Parathyroid adenoma (tissue), 2 donors: ENCODE data around the gene UTF1.

Source experiments
- H2AFZ ChIP-seq: fragments of 300-600 bp; sonication (generic); one replicate; pipeline ENCODE4 v1.7.0; 2017; ENCODE audit warnings: antibody characterized with exemption, mild to moderate bottlenecking
- H3K27ac ChIP-seq: fragments of 300-600 bp; sonication (generic); one replicate; pipeline ENCODE4 v1.7.0; 2017
- H3K27me3 ChIP-seq: fragments of 300-600 bp; sonication (generic); one replicate; pipeline ENCODE4 v1.7.0; 2017; ENCODE audit warnings: low read length; ENCODE audit not compliant: control insufficient read depth, insufficient read depth
- H3K36me3 ChIP-seq: fragments of 300-600 bp; sonication (generic); one replicate; pipeline ENCODE4 v1.7.0; 2017; ENCODE audit warnings: low read length; ENCODE audit not compliant: control insufficient read depth, insufficient read depth
- H3K4me1 ChIP-seq: fragments of 300-600 bp; sonication (generic); one replicate; pipeline ENCODE4 v1.7.0; 2017; ENCODE audit warnings: control low read depth
- H3K4me2 ChIP-seq: fragments of 300-600 bp; sonication (generic); one replicate; pipeline ENCODE4 v1.7.0; 2017; ENCODE audit warnings: low read length
- H3K4me3 ChIP-seq: fragments of 300-600 bp; sonication (generic); one replicate; pipeline ENCODE4 v1.7.0; 2017; ENCODE audit warnings: low read depth, low read length
- H3K79me2 ChIP-seq: fragments of 300-600 bp; sonication (generic); one replicate; pipeline ENCODE4 v1.7.0; 2017; ENCODE audit warnings: control low read depth
- H3K9ac ChIP-seq: fragments of 300-600 bp; sonication (generic); one replicate; pipeline ENCODE4 v1.7.0; 2017; ENCODE audit warnings: mild to moderate bottlenecking
- H3K9me3 ChIP-seq: fragments of 300-600 bp; sonication (generic); one replicate; pipeline ENCODE4 v1.7.0; 2017; ENCODE audit warnings: low read length; ENCODE audit not compliant: control insufficient read depth
- CTCF ChIP-seq: fragments of 300-600 bp; sonication (generic); IDR thresholded peaks from one replicate; pipeline ENCODE4 v1.7.0; 2017; ENCODE audit warnings: antibody characterized with exemption, mild to moderate bottlenecking
- donor health status: primary hyperparathyroidism.

UTF1 gene

GRCh38 chr10:133279326-133280226, 49.6 kb downstream of the UTF1 start:
- no peaks in the 10 kb centered on the region for H3K36me3 ChIP-seq
- peaks cover 3% of the 10 kb centered on the region for H3K4me1 ChIP-seq
- no peak overlapping the region for H3K4me2 ChIP-seq
- no peak overlapping the region for H2AFZ ChIP-seq
- H3K27me3 ChIP-seq = no peaks in the 10 kb centered on the region
- no peak for TF ChIP-seq CTCF
- no peak overlapping the region for H3K4me3 ChIP-seq
- H3K9ac ChIP-seq = no peak overlapping the region
- H3K9me3 ChIP-seq = no peaks in the 10 kb centered on the region
- no peak overlapping the region for H3K27ac ChIP-seq
- no peaks in the 10 kb centered on the region for H3K79me2 ChIP-seq

DNA sequence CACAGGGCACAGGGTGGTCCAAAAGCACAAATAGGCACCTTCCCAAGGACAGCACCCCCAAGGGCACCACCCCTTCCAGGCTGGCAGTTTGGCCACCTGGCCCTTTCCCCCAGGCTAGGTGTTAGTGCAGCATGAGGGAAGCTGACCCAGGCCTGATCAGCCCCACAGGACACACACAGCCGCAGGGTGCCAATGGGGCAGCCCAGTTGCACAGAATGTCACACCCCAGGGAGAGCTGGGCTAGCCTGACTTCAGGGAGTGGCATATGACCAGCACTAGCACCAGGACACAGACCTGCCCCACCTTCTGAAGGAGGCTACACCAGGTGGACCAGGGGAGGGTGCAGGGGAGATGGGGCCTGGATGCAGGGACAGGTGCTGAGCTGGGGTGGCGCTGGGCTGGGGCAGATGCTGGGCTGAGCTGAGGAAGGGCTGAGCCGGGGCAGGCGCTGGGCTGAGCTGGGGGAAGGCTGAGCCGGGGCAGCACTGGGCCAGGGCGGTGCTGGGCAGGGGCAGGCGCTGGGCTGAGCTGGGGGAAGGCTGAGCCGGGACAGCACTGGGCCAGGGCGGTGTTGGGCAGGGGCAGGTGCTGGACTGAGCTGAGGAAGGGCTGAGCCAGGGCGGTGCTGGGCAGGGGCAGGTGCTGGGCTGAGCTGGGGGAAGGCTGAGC, 50.5 kb downstream of the UTF1 start:
- no peak overlapping the region for H3K4me3 ChIP-seq
- TF ChIP-seq CTCF = no peak
- peaks cover 3% of the 10 kb centered on the region for H3K4me1 ChIP-seq
- H3K27ac ChIP-seq = no peak overlapping the region
- H3K9me3 ChIP-seq = no peaks in the 10 kb centered on the region
- H3K27me3 ChIP-seq = no peaks in the 10 kb centered on the region
- no peak overlapping the region for H2AFZ ChIP-seq
- no peak overlapping the region for H3K4me2 ChIP-seq
- no peaks in the 10 kb centered on the region for H3K79me2 ChIP-seq
- H3K36me3 ChIP-seq = no peaks in the 10 kb centered on the region
- no peak overlapping the region for H3K9ac ChIP-seq

- Histone ChIP-seq H3K27me3 (no peaks in the 10 kb centered on the region), H3K27ac (no peak overlapping the region), H3K79me2 (no peaks in the 10 kb centered on the region), H3K4me1 (peaks cover 3% of the 10 kb centered on the region), H2AFZ (no peak overlapping the region), H3K9me3 (no peaks in the 10 kb centered on the region), H3K9ac (no peak overlapping the region), H3K4me3 (no peak overlapping the region), H3K36me3 (no peaks in the 10 kb centered on the region), H3K4me2 (no peak overlapping the region)
- TF ChIP-seq CTCF = no peak
Observed at GRCh38 chr10:133281084-133281483, 51.1 kb downstream of the UTF1 start.
